Measurements from ENCODE around the gene HOXA2.

Gene HOXA2

GRCh38 chr7:27062946-27063345 lies 39.5 kb downstream of the HOXA2 start:
- no peak for TF ChIP-seq FOXM1 (IDR thresholded peaks at IDR 0.05; ENCODE audit: borderline replicate concordance)
- no peak for TF ChIP-seq FOXA1 (IDR thresholded peaks at IDR 0.05)
- TF ChIP-seq BHLHE40 (IDR thresholded peaks at IDR 0.05; ENCODE audit: borderline replicate concordance) = no peak
- TF ChIP-seq LEF1 (IDR thresholded peaks at IDR 0.05; ENCODE audit: borderline replicate concordance) = no peak
- no peak for TF ChIP-seq ZNF384 (IDR thresholded peaks at IDR 0.05)
- TF ChIP-seq CTBP1 (IDR thresholded peaks at IDR 0.05; ENCODE audit: borderline replicate concordance) = no peak
- no peak for TF ChIP-seq L3MBTL2 (conservative IDR thresholded peaks at IDR 0.05)
- no peak for TF ChIP-seq SP1 (IDR thresholded peaks at IDR 0.05)
- no peak for TF ChIP-seq SUZ12 (IDR thresholded peaks at IDR 0.05)
- TF ChIP-seq ELF4 (IDR thresholded peaks at IDR 0.05) = no peak
- ChIA-PET CTCF (no interaction called here), POLR2A (no interaction called here)
- DNase-seq (ENCODE audit: extremely low spot score) = no peak

GRCh38 chr7:27053153-27053552 lies 49.3 kb downstream of the HOXA2 start:
- ChIA-PET CTCF (interaction anchor here (0.6 to 1.2 kb wide), 2 partner anchors 102 to 142 kb away, joined by 3 read pairs; no protein-coding TSS in a partner anchor), POLR2A (no interaction called here)
- TF ChIP-seq NFRKB (IDR thresholded peaks at IDR 0.05) = no peak
- no peak for TF ChIP-seq TARDBP (IDR thresholded peaks at IDR 0.05)
- TF ChIP-seq SP1 (IDR thresholded peaks at IDR 0.05) = no peak
- TF ChIP-seq LEF1 (IDR thresholded peaks at IDR 0.05; ENCODE audit: borderline replicate concordance) = no peak
- DNase-seq (ENCODE audit: extremely low spot score) = no peak

GRCh38 chr7:27051451-27051850 lies 51.0 kb downstream of the HOXA2 start:
- POLR2A ChIA-PET = no interaction called here
- no peak for DNase-seq (ENCODE audit: extremely low spot score)
- TF ChIP-seq ZNF384 (IDR thresholded peaks at IDR 0.05) = no peak
- TF ChIP-seq ELF4 (IDR thresholded peaks at IDR 0.05) = no peak
- TF ChIP-seq TARDBP (IDR thresholded peaks at IDR 0.05) = no peak
- no peak for TF ChIP-seq FOXM1 (IDR thresholded peaks at IDR 0.05; ENCODE audit: borderline replicate concordance)
- TF ChIP-seq SUZ12 (IDR thresholded peaks at IDR 0.05) = no peak
- no peak for TF ChIP-seq SP1 (IDR thresholded peaks at IDR 0.05)
- no peak for TF ChIP-seq PKNOX1 (IDR thresholded peaks at IDR 0.05)
- no peak for TF ChIP-seq L3MBTL2 (conservative IDR thresholded peaks at IDR 0.05)
- TF ChIP-seq FOXA1 (IDR thresholded peaks at IDR 0.05) = no peak
- TF ChIP-seq LEF1 (IDR thresholded peaks at IDR 0.05; ENCODE audit: borderline replicate concordance) = no peak
- no peak for TF ChIP-seq CTBP1 (IDR thresholded peaks at IDR 0.05; ENCODE audit: borderline replicate concordance)
- TF ChIP-seq HDGF (IDR thresholded peaks at IDR 0.05; ENCODE audit: borderline replicate concordance) = no peak
- no peak for TF ChIP-seq NFRKB (IDR thresholded peaks at IDR 0.05)
- TF ChIP-seq ARNT (IDR thresholded peaks at IDR 0.05) = no peak
- TF ChIP-seq FOXK2 (IDR thresholded peaks at IDR 0.05) = no peak
- no peak for TF ChIP-seq BHLHE40 (IDR thresholded peaks at IDR 0.05; ENCODE audit: borderline replicate concordance)
- CTCF ChIA-PET = interaction anchor here (0.7 kb wide), 1 partner anchor 103 kb away, joined by 3 read pairs; no protein-coding TSS in a partner anchor
